NCI-H1092 treated with DMSO at 0.1 percent for 48 hours (cell line): ENCODE data around the gene UTF1.

Source experiments
- DNase-seq: peaks from one replicate; lab custom pipeline; 2025; lab: John Stamatoyannopoulos, UW

Gene UTF1

GRCh38 chr10:133247681-133248333 lies 17.8 kb downstream of the UTF1 start:
- no peak for DNase-seq

- DNase-seq: no peak
These were observed 18.3 kb downstream of the UTF1 start for GRCh38 chr10:133248334-133248715.

- no peak for DNase-seq
These were observed 19.2 kb downstream of the UTF1 start for GRCh38 chr10:133249094-133249780.

GRCh38 chr10:133249975-133250754 lies 20.1 kb downstream of the UTF1 start:
- DNase-seq: no peak

GRCh38 chr10:133251388-133252222 lies 21.6 kb downstream of the UTF1 start:
- DNase-seq: no peak

GRCh38 chr10:133252223-133252552 lies 22.2 kb downstream of the UTF1 start:
- no peak for DNase-seq

- no peak for DNase-seq
These were observed 23.4 kb downstream of the UTF1 start for GRCh38 chr10:133253361-133253955.

GRCh38 chr10:133254421-133255120 lies 24.6 kb downstream of the UTF1 start:
- DNase-seq: no peak

- DNase-seq: no peak
These were observed 25.3 kb downstream of the UTF1 start for GRCh38 chr10:133255323-133255722.

GRCh38 chr10:133257489-133258065 lies 27.6 kb downstream of the UTF1 start:
- no peak for DNase-seq

GRCh38 chr10:133258066-133258817 lies 28.2 kb downstream of the UTF1 start:
- no peak for DNase-seq

GRCh38 chr10:133258818-133259601 lies 29.0 kb downstream of the UTF1 start:
- DNase-seq: no peak

GRCh38 chr10:133259602-133259989 lies 29.6 kb downstream of the UTF1 start:
- no peak for DNase-seq

GRCh38 chr10:133260895-133261725 lies 31.1 kb downstream of the UTF1 start:
- peak; percentile 8 for DNase-seq

GRCh38 chr10:133261726-133262325 lies 31.8 kb downstream of the UTF1 start:
- DNase-seq: peak; percentile 9

- peak; percentile 14 for DNase-seq
These were observed 32.7 kb downstream of the UTF1 start for GRCh38 chr10:133262696-133263095.

GRCh38 chr10:133263674-133264073 lies 33.7 kb downstream of the UTF1 start:
- no peak for DNase-seq

- DNase-seq: no peak
These were observed 34.4 kb downstream of the UTF1 start for GRCh38 chr10:133264461-133264860.
